GM19467 (cell line): ENCODE measurements around the gene SULT1B1.

Experiments used
- ATAC-seq: cut with Tn5 transposase; IDR thresholded peaks from one replicate; pipeline ENCODE4 v1.9.1; 2021; ENCODE audit warnings: mild to moderate bottlenecking, moderate library complexity; ENCODE audit not compliant: unreplicated experiment

The SULT1B1 gene

DNA sequence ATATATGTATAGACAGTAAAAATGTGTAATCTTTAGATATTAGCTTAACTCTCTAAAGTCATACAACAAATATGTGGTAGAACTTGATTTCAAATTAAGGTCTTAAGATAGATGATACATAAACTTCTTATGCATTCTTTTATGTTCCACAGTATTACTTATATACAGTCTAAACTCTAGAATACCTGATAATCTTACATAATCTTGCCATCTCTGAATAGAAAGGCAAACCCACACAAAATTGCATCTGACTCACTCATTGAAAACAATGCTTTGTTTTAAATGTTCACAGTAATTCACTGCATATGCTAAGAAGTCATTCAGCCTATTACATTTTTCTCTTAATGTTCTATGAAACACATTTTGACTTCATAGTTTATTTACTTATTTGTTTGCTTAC lies 10.1 kb downstream of the SULT1B1 start:
- no peak for ATAC-seq

DNA sequence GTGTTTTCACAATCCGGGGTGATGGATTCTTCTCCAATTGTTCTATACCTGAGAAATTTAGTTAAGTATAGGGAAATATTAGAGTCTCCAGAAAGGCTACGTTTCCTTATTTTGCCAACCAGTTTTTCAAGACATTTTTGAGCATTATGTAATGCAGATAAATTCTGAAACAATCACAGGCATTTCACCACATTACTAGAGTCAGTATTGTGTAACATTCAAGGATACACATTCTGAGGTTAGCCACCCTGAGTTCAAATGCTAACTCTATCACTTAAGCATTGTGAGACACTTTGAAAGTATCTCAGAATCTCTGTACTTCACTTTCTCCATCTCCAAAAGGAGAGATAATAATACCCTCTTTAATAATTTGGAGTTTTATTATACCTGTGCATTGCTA lies 10.6 kb downstream of the SULT1B1 start:
- ATAC-seq: no peak

DNA sequence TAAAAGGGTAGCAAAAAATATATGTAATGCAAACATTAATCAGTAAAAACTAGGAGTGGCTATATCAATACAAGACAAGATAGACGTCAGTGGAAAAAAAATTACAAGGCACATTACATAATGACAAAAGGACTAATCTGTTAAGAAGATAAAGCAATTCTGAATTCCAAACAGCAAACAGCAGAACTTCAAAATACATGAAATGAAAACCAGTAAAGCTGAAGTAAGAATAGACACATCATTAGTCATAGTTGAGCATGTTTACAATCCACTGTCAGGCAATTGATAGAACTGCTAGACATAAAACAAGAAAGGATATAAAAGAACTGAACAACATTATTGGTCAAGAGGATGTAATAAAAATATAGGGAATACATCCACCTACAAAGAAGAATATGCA lies 12.2 kb downstream of the SULT1B1 start:
- no peak for ATAC-seq

DNA sequence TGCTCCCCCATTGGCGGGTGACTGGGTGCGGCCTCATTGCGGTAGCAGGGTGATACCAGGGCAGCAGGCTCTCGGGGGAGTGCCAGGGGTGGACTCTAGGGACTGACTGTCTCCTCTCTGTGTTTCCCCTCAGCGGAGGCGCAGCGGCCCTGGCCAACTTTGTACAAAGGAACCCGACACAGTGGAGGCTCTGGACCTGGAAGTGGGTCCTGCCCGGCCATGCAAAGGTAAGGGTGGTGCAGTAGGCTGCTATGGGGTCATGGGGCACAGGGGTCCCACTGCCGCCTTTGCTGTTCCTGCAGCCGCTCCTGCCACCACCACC lies 16.3 kb downstream of the SULT1B1 start:
- ATAC-seq: no peak

DNA sequence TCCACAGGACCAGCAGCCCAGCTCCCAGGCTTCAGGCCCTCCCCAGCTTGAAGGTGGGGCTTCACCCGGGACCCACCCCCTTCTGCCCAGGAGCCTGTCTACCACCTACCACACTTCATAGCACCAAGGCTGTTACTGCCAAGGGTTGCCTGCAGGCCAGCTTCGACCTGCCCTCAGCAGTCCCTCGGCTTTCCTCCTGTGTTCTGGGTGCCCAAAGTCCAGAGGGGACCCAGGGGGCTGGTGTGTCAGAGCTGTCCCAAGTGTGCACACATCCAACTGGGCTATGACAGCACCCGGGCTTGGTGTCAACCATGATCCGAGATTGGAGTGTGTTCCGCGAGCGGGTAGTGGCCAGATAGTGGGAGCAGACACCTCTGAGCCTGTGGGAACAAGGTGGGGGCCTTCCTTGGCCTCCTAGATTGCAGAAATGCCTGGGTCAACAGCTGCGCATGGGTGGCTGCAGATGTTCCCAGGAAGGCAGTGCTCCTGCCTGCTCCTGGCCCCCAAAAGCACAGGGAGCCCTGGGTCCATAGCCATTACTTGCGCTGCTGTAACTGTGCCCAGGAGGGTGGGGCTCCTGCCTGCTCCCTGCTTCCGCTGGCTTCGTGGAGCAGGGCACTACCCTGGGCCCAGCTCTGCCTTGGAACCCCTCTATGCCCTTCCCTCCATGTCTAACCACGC lies 16.8 kb downstream of the SULT1B1 start:
- no peak for ATAC-seq

DNA sequence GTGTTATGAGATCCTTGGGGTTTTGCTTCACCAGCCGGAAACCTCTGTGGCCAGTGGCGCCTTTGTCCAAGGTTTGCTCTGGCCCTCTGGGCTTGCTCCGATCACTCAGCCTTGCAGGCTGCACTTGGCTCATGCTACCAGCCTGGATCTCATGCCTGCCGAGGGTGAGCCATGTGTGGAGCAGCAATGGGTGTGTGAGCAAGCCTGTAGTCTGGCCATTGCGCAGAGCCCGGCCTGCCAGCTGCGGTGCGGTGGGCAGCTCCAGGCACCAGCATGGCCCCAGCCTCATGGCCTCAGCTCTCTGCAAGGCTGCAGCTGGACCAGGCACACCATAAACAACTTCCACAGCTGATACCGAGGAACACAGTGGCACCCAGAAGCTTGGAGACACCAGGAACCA lies 17.8 kb downstream of the SULT1B1 start:
- no peak for ATAC-seq

DNA sequence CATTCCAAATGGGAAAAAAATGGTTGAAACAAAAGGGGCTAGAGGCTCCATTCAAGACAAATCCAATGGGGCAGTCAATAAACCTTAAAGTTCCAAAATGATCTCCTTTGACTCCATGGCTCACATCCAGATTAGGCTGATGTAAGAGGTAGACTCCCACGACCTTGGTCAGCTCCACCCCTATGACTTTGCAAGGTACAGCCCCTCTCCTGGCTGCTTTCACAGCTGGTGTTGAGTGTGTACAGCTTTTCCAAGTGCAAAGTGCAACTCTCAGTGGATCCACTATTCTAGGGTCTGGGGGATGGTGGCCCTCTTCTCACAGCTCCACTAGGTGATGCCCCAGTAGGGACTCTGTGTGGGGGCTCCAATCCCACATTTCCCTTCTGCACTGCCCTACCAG lies 21.5 kb downstream of the SULT1B1 start:
- ATAC-seq: no peak

DNA sequence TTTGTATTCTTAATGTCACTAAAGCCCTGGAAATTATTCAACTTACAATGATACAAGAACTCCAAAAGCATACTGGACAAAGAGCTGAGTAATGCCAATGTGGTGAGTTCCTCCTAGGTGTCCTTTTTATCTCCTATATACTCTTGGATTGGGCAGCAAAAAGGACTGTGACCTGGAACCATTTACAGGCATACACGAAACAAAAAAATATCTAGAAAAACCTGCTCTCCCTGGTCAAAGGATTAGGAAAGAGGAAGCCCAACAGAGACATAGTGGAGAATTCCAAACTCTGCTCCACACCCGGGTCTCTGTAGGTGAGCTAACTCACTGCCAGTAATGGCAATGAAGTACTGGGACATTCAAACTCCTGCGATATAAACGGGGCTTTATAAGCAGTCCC lies 25.3 kb downstream of the SULT1B1 start:
- ATAC-seq: no peak

DNA sequence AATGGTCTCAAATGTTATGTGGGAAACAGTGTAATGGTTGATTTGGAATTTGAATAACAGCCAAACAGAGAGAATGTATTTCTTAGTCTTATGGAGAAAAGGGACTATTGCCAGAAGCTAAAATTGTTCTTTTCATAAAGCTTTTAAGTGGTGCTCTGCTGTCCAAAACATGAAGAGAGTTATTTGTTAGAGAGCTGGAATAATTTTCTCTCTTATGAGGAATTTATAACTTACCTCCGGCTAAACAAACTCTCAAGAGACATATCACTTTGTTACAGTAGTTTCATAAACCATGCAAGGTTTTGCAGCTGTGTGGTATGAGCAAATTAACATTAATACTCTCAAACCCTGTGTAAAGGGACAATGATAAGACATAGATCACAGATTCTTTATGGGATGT lies 28.6 kb downstream of the SULT1B1 start:
- no peak for ATAC-seq

DNA sequence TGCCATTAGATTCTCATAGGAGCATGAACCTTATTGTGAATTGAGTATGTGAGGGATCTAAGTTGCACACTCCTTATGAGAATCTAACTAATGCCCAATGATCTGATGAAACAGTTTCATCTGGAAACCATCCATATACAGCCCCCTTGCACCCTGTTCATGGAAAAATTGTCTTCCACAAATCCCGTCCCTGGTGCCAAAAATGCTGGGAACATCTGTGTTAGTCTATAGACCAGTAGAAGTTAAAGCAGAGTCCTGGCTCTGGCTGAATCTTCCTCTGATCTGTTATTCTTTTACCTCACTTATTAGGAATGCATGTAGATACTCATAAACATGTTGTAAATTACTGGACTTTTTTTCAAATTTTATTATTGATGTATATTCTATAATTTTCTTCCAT lies 29.2 kb downstream of the SULT1B1 start:
- no peak for ATAC-seq

DNA sequence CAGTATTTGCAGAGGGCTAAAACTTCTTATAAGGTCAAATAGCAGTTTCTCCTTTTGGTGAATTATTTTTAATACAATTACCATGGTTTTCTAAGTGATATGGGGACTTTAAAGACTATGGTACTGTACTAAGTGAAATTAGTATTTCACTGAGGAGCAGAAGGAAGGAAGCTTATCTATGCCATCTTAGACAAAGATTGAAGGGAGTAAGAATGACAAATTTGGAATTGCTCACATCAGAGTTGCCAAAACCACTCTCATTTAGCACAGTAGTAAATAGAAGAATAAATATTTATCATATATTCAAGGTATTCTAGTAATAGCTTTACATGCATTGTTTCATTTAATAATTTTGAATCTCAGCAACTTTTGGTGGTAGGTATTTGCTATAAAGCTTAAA lies 30.4 kb downstream of the SULT1B1 start:
- no peak for ATAC-seq

DNA sequence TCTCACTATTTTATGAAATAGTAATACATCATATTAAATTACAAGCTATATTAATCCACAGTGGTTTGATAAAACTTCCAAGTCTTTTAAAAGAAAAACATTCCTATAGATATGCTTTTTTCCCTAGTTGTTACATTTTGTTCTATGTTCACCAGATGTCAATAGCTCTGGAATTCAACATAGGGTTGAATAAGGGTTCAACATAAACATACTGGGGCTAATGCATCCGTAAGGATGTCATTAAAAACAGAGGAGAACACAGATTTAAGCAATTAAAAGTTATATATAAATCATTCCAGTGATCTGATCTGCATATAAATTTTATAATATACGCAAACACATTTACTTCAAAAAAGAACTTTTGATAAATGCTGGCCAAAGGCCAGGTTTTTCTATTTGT lies 32.5 kb downstream of the SULT1B1 start:
- ATAC-seq: no peak

DNA sequence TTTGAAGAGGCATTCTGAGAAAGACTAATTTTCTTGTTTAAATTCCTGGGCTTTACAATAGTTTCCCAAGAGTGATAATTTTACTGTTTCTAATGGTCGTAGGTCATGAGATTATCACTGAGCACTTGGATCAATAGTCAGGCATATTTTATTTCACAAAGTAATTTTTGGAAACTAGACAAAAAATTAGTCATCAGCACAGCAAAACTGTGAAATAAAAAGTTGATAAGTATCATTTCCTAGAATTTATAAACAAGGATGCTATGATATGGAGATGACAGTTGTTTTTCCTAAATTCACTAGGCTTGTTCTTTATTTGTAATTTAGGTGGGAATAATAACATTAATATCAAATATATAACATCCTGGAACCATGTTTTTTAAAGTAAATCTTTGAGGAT lies 33.0 kb downstream of the SULT1B1 start:
- ATAC-seq: no peak

DNA sequence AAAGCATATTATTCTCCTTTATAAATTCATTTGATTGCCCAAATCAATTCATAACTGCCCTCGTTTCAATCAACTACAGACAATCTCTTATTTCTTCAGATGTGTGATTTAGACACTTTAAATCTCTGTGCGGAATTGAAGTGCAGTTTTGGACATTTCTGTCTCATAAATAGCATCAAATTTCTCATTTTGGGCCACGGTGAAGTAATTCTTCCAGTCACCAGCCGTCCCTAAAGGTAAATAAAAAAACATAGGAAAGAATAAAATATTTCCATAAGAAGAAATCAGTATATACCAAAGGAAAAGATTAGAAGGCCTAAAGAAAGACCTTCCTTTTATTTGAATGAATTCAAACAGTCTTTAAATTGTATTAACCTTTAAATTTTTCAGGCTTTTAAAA lies 33.4 kb downstream of the SULT1B1 start:
- ATAC-seq: no peak

DNA sequence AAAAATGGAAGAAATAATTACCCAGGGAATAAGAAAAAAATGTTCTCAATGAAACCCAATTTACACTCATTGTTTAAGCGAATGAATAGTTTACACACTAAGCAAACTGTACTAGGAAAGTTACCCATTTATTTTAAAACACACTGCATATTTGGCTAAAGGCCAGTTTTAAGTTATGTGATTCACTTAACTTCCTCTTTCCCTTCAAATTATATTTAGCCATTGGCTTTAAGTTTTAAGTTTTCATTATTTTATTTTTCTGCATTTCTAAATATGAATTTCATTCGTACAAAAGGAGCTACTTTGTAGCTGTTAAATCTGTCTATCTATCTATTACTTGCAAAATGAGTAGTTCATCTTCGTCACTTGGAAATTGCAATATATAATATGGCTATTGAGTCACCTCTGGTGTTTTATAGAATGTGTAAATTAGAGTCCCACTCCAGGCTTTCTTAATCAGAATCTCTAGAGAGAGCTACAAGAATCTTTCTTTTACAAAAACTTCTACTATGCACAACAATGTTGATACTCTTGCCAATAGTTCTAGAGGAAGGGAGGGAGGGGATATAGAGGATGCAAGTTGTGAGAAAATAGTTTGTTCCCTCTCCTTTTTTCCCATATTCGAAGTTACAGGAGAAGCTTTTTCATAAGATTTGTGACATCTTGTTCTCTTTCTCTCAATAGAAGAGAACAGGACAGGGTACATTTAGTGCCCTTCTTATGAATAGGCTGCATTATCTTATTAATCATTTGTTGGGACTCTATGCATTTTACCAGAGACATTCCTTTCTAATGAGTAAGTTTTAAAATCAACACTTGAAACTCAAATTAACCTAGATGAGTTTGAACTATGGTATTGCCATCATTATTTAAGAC lies 41.8 kb downstream of the SULT1B1 start:
- ATAC-seq: no peak

DNA sequence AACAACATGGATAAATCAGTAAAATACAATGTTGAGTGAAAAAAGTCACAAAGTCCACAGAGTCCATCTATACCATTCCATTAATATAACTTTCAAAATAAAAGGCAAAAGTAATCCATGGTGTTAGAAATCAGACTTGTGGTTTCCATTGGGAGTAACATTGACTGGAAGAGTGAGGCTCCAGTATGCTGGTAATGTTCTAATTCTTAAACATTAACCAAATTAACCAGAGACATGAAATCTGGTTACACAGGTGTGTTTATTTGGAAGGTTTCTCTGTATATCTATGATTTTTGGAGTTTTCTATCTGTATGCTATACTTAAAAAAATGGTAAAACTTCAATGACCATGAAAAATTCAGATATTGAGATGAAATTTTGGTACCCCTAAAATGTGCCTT lies 42.6 kb downstream of the SULT1B1 start:
- ATAC-seq: no peak

DNA sequence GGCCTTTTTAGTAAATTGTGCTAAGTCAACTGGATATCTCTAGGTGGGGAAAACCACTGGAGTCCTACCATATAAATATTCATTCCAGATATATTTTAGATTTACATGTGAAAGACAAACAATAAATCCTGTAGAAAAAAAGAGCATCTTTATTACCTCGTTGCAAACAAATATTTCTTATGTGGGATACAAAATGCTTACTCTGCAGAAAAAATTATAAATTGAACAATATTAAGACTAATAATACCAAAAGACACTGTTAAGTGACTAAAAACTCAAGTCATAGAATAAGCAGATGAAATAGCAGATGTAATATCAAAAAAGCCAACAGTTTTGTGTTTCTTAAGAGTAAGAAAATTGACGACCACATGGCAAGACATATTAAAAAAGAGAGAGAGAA lies 43.8 kb downstream of the SULT1B1 start:
- no peak for ATAC-seq

DNA sequence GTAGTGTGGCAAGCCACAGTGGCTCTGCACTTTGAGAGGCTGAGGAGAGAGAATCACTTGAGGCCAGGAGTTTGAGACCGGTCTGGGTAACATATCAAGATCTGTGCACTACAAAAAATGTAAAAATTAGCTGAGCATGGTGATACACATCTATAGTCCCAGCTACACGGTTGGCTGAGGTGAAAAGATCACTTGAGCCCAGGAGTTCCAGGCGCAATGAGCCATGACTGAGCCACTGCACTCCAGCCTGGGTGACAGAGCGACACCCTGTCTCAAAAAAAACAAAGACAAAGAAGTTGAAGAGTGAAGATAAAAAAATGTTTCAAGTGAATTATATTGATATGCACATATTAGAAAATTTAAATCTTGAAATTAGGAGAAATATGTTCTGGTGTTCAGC lies 46.3 kb downstream of the SULT1B1 start:
- no peak for ATAC-seq

DNA sequence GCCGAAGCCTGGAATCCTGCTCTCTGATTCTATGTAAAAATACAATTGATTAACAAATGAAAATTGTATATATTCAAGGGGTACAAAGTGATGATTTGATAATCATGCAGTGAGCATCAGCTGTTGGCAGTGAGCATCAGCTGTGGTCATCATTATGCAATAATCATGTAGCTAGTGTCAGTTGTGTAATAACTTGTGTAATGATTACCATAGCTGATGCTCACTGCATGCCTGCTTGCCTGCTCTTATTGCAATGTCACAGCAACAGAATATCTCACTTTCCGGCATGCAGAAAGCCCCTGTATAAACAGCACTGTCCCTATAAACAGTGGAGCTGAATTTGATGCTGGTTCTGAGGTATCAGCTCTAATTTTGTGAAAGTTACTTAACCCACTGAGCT lies 46.8 kb downstream of the SULT1B1 start:
- ATAC-seq: no peak

DNA sequence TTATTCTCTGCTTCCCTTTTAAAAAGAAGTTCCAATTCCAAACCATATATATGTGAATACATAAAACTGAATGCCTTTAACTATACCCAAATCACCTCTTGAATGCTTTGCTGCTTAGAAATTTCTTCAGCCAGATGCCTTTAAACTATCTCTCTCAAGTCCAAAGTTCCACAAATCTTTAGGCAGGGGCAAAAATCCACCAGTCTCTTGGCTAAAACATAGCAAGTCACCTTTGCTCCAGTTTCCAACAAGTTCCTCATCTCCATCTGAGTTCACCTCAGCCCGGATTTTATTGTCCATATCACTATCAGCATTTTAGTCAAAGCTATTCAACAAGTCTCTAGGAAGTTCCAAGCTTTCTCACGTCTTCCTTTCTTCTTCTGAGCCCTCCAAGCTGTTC lies 49.8 kb downstream of the SULT1B1 start:
- ATAC-seq: no peak

DNA sequence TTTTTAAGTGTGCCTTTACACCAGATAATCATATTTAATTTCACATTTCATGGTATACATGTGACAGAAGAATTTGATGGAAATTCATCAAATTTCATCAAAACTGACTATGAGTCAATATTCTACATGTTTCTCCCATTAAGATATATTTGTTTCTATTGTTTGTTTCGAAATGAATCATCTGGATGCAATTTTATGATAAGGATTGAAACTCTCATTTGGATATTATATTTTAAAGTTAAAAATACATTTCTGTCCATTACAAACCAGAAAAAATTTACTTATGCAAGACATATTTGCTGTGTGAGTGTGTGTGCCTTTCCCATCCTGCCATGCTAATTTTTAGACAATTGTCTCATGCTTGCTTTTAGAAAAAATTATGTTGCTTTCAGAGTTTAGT lies 52.2 kb downstream of the SULT1B1 start:
- no peak for ATAC-seq

DNA sequence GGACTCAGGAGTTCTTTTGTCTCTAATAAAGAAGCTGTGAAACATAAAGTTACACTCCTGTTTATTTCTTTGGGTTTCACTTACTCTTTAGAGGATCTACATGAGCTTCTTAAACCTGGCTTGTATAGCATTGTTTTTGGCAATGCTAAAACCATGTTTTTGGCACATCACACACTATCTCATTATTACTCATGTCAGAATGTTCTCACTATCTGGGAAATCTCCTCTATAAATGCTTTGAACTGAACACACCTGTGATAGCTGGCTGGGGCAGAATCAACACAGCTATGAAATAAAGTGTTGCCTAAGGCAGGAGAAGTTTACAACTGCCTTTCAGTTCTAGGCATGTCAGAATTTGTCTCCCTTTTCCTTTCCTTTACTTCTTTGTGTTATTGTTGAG lies 52.6 kb downstream of the SULT1B1 start:
- no peak for ATAC-seq

DNA sequence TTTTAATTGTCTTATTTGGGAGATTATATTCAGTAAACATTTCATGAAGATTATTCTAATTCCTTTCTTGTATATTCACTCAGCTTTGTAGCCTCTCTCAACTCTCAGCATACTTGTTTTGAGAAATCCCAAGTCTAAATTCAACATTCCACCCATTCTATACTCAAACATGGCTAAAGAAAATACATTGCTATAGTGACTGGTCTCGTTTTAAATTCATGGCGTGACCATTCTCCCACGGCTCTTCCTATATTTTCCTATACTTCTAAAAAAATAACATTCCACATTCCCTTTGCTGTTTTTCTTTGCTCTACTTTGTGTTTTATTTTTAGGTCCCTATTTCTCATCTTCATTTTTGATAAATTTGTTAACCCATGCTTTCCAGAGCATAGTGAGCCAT lies 58.2 kb downstream of the SULT1B1 start:
- ATAC-seq: no peak
